HepG2 (cell line): ENCODE results near the gene SHF.

ENCODE experiments used
- HDAC2 ChIP-seq: sonication (generic); formaldehyde crosslinking; IDR thresholded peaks from 2 replicates; pipeline ENCODE4 v1.4.0; 2020; ENCODE audit warnings: missing genetic modification reagents
- MYC ChIP-seq: sonication (generic); formaldehyde crosslinking; IDR thresholded peaks from 2 replicates; pipeline ENCODE4 v1.9.0; 2021; ENCODE audit warnings: missing genetic modification reagents, borderline replicate concordance
- NR2F2 ChIP-seq: IDR thresholded peaks from 2 replicates; pipeline ENCODE4 v1.6.1; 2012; ENCODE audit warnings: low read depth, inconsistent platforms, borderline replicate concordance
- POLR2A ChIP-seq, 2 experiments: IDR thresholded peaks; 2 replicates each; pipeline ENCODE4 v1.6.1; 2011; ENCODE audit warnings: low read depth in 2 of 2, low read length in 2 of 2, mild to moderate bottlenecking in 1 of 2, moderate library complexity in 1 of 2; ENCODE audit not compliant: insufficient read depth in 1 of 2
- SRF ChIP-seq: IDR thresholded peaks from 2 replicates; pipeline ENCODE4 v1.6.1; 2011; ENCODE audit warnings: mild to moderate bottlenecking, low read depth, low read length, moderate library complexity
- ZFP36L2 ChIP-seq: sonication (generic); formaldehyde crosslinking; IDR thresholded peaks from 2 replicates; pipeline ENCODE4 v1.4.0; 2020; ENCODE audit warnings: missing genetic modification reagents
- ZNF558 ChIP-seq: sonication (generic); formaldehyde crosslinking; IDR thresholded peaks from 2 replicates; pipeline ENCODE4 v1.9.0; 2022; ENCODE audit warnings: mild to moderate bottlenecking, missing genetic modification reagents, borderline replicate concordance
- ZNF724P ChIP-seq: sonication (generic); formaldehyde crosslinking; IDR thresholded peaks from 2 replicates; pipeline ENCODE4 v1.8.0; 2022; ENCODE audit warnings: missing genetic modification reagents, borderline replicate concordance
- ZZZ3 ChIP-seq: sonication (generic); formaldehyde crosslinking; IDR thresholded peaks from 2 replicates; pipeline ENCODE4 v1.4.0; 2020; ENCODE audit warnings: missing genetic modification reagents, mild to moderate bottlenecking, borderline replicate concordance
- TF ChIP-seq, protein P1 (sequence below), 2 experiments: sonication (generic) in 1 of 2; formaldehyde crosslinking in 1 of 2; IDR thresholded peaks; 2 replicates each; pipeline versions ENCODE4 v1.4.0 to v1.6.1; 2018 to 2020; ENCODE audit warnings: missing genetic modification reagents in 2 of 2, borderline replicate concordance in 1 of 2, low read depth in 1 of 2, mild to moderate bottlenecking in 1 of 2, missing biosample characterization in 1 of 2

DNA sequence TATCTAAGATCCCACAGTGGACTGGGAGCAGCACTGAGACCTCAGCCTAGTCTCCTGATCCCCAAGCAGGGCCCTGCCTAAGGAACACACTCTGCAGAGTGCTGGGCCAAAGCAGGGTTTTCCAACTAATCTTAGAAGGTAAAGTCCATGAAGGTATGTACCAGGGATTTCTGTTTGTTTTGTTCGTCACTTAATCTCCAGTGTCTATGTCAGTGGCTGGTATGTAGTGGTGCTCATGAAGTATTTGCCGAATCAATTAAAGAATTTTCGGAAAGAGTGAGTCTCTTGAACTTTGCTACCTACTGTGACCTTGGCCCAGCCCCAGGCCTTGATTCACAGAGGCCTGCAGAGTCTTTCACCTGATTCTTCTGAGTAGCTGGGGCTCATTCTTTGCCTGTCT lies 56.3 kb downstream of the SHF start:
- TF ChIP-seq POLR2A (IDR thresholded peaks at IDR 0.05; ENCODE audit: insufficient read depth in 1 of 2, low read depth in 2 of 2, low read length in 2 of 2): no peak
- no peak for TF ChIP-seq ZNF724P
- TF ChIP-seq, protein P1, sequence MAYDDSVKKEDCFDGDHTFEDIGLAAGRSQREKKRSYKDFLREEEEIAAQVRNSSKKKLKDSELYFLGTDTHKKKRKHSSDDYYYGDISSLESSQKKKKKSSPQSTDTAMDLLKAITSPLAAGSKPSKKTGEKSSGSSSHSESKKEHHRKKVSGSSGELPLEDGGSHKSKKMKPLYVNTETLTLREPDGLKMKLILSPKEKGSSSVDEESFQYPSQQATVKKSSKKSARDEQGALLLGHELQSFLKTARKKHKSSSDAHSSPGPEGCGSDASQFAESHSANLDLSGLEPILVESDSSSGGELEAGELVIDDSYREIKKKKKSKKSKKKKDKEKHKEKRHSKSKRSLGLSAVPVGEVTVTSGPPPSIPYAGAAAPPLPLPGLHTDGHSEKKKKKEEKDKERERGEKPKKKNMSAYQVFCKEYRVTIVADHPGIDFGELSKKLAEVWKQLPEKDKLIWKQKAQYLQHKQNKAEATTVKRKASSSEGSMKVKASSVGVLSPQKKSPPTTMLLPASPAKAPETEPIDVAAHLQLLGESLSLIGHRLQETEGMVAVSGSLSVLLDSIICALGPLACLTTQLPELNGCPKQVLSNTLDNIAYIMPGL (CRISPR knock-in tag; IDR thresholded peaks at IDR 0.05; ENCODE audit: borderline replicate concordance in 1 of 2, low read depth in 1 of 2): no peak
- TF ChIP-seq ZZZ3 (CRISPR knock-in tag): no peak
- no peak for TF ChIP-seq ZFP36L2 (CRISPR knock-in tag)
- no peak for TF ChIP-seq HDAC2 (CRISPR knock-in tag)
- TF ChIP-seq MYC (CRISPR knock-in tag): no peak
- TF ChIP-seq NR2F2: no peak
- no peak for TF ChIP-seq SRF
- TF ChIP-seq ZNF558: no peak
